Gastrocnemius medialis (tissue), 4 donors: ENCODE measurements around the gene PAFAH2. TPM values are rescaled to one million over a fixed set of nuclear protein-coding genes. Genes with fewer than 3 reads are reported as not detected.
A peak's percentile ranks its signal among the peaks of the same experiment; 100 is the strongest.

ENCODE experiments used
- ATAC-seq, 2 donors: fragments of 150-250 bp; one replicate each; pipeline ENCODE4 v1.9.1; 2016
- DNase-seq, 2 donors: peaks; one replicate each; pipeline ENCODE4 v3.0.0-alpha.2; 2019
- H3K27ac ChIP-seq, 4 donors: fragments of 200-600 bp; sonication (generic); 1 replicate in 1 of 4; 2 replicates in 3 of 4; pipeline ENCODE4 v1.5.1; 2016 to 2018; ENCODE audit warnings: mild to moderate bottlenecking in 2 of 4, moderate library complexity in 1 of 4
- H3K27me3 ChIP-seq, 3 donors: fragments of 200-600 bp; sonication (generic) in 2 of 3; 1 replicate in 1 of 3; 2 replicates in 2 of 3; pipeline versions ENCODE4 v1.5.1 to v1.6.0; 2016 to 2019; ENCODE audit warnings: mild to moderate bottlenecking in 1 of 3, moderate library complexity in 1 of 3
- H3K36me3 ChIP-seq, 2 donors: fragments of 200-600 bp; sonication (generic) in 1 of 2; one replicate each; pipeline ENCODE4 v1.5.1; 2017 to 2018
- H3K4me1 ChIP-seq, 2 donors: fragments of 200-600 bp; sonication (generic) in 1 of 2; one replicate each; pipeline ENCODE4 v1.5.1; 2016 to 2017; ENCODE audit warnings: mild to moderate bottlenecking in 2 of 2
- H3K4me3 ChIP-seq, 4 donors: fragments of 200-600 bp; sonication (generic) in 3 of 4; 1 replicate in 1 of 4; 2 replicates in 3 of 4; pipeline ENCODE4 v1.5.1; 2016 to 2019; ENCODE audit warnings: mild to moderate bottlenecking in 2 of 4
- H3K9me3 ChIP-seq, 3 donors: fragments of 200-600 bp; sonication (generic) in 2 of 3; 1 replicate in 1 of 3; 2 replicates in 2 of 3; pipeline ENCODE4 v1.5.1; 2016 to 2019
- POLR2A ChIP-seq, 2 donors: fragments of 450-650 bp; IDR thresholded peaks; one replicate each; pipeline ENCODE4 v1.6.1; 2017; ENCODE audit warnings: antibody characterized with exemption in 2 of 2, mild to moderate bottlenecking in 2 of 2, moderate library complexity in 2 of 2
- in situ Hi-C, 4 donors: fragments of 200-750 bp; cut with MboI; loops; one replicate each; pipeline versions ENCODE4 v1.15.0 to v1.8.0; 2017; ENCODE audit warnings: low sequenced_read_pairs in 4 of 4
- intact Hi-C: fragments of 100-400 bp; cut with DNase I; formaldehyde crosslinking; loops from one replicate; pipeline ENCODE4 v1.15.1; 2023; ENCODE audit warnings: low total_unique reads
- total RNA-seq, 4 donors: library from RNA; depleted of rRNA; stranded (reverse); fragments of >200 nt; gene quantifications; one replicate each; pipeline versions ENCODE4 v1.1.0 to v1.2.3, GENCODE V29; 2016
- TF ChIP-seq, protein P1 (sequence below), 5 experiments: fragments of 450-650 bp in 3 of 5; fragments of 200-600 bp in 2 of 5; sonication (generic) in 2 of 5; IDR thresholded peaks in 4 of 5; conservative IDR thresholded peaks in 1 of 5; 1 replicate in 4 of 5; 2 replicates in 1 of 5; pipeline ENCODE4 v1.5.1; 2016 to 2019; ENCODE audit warnings: antibody characterized with exemption in 5 of 5, mild to moderate bottlenecking in 3 of 5, moderate library complexity in 3 of 5

Gene PAFAH2
- total RNA-seq, 4 donors from 2014 or later: 9.0 to 35.5 (median 16.1) TPM

DNA sequence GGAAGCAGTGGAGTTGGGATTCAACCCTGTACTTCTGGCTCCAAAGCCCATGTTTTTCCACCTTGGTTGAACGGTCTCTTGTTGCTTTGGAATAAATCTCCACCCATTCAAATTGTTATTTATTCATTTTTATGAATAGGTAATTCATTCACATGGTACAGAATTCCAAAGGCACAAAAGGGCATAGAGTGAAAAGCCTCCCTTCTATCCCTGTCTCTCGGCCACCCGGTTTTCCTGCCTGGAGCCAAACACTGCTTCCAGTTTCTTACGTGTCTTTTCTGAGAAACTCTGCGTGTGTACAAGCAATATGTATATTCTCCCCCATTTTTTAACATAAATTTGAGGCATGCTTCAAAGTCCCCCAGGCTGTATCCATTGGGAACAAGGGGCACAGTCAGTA lies 27.7 kb upstream of the PAFAH2 start:
- TF ChIP-seq POLR2A (IDR thresholded peaks at IDR 0.05): no peak
- TF ChIP-seq, protein P1, sequence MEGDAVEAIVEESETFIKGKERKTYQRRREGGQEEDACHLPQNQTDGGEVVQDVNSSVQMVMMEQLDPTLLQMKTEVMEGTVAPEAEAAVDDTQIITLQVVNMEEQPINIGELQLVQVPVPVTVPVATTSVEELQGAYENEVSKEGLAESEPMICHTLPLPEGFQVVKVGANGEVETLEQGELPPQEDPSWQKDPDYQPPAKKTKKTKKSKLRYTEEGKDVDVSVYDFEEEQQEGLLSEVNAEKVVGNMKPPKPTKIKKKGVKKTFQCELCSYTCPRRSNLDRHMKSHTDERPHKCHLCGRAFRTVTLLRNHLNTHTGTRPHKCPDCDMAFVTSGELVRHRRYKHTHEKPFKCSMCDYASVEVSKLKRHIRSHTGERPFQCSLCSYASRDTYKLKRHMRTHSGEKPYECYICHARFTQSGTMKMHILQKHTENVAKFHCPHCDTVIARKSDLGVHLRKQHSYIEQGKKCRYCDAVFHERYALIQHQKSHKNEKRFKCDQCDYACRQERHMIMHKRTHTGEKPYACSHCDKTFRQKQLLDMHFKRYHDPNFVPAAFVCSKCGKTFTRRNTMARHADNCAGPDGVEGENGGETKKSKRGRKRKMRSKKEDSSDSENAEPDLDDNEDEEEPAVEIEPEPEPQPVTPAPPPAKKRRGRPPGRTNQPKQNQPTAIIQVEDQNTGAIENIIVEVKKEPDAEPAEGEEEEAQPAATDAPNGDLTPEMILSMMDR (IDR thresholded peaks at IDR 0.05 in 4 of 5, conservative IDR thresholded peaks at IDR 0.05 in 1 of 5): no peak
- Histone ChIP-seq H3K27me3 (no peaks in the 10 kb centered on the region), H3K27ac (peak overlapping the region in 2 of 4 donors; percentile 56 to 82)

DNA sequence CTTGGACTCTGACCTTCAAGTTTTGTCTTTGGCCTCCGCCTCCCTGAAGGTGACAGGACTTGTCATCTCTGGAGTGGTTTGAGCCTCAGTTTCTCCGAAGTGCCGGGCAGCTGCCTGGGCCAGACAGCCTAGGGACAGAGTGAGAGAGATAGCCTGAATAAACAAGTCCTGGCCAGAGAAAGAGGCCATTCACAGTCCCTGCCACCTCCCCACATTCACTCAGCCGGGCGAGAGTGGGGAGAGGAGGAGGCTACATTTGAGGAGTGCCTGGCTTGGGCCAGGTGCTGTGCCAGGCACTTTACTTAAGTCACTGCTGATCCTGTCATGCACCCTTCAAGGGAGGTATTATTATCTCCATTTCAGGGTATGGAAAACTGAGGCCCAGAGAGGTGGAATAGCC lies 27.2 kb upstream of the PAFAH2 start:
- in situ Hi-C loops: loop anchor here in 1 of 4 donors (25.0 kb wide), 1 partner anchor 137 kb away; the partner anchor contains the start of genes C1orf232, FAM110D, ZNF593 and ZNF593OS
- TF ChIP-seq, protein P1 (IDR thresholded peaks at IDR 0.05 in 4 of 5, conservative IDR thresholded peaks at IDR 0.05 in 1 of 5): no peak
- no peak for TF ChIP-seq POLR2A (IDR thresholded peaks at IDR 0.05)
- H3K4me1 ChIP-seq: peaks cover 21 to 44% of the 10 kb centered on the region in 2 donors

More for the DNA sequence above, 27.7 kb upstream of the PAFAH2 start:
- in situ Hi-C loops (loop anchor here in 1 of 4 donors (25.0 kb wide), 1 partner anchor 137 kb away; the partner anchor contains the start of genes C1orf232, FAM110D, ZNF593 and ZNF593OS), intact Hi-C loops (no loop called here)
- H3K36me3 ChIP-seq: no peaks in the 10 kb centered on the region
- H3K4me1 ChIP-seq: peaks cover 18 to 40% of the 10 kb centered on the region in 2 donors
- DNase-seq: no peak
- no peak for ATAC-seq
- no peak overlapping the region for H3K4me3 ChIP-seq
- H3K9me3 ChIP-seq: no peaks in the 10 kb centered on the region

DNA sequence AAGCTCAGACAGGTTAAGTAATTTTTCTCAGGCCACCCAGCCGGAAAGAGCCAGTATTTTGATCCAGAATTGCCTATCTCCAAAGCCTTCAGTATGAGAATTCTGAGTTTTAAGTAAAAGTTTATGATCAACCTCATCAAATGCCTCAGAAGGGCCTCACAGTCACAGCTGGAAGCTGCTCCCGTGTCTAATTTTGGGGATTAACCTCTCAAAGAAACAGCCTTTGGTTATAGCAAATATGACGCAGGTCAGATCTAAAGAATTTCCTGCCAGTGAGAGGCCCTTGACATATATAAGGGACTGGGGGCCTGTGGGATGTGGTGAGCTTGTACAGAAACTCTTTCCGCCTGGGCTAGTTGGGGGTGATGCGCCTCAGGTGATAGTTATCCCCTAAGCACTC lies 26.0 kb upstream of the PAFAH2 start:
- Histone ChIP-seq H3K36me3 (no peaks in the 10 kb centered on the region), H3K9me3 (no peaks in the 10 kb centered on the region), H3K27me3 (no peaks in the 10 kb centered on the region), H3K27ac (peak overlapping the region in 3 of 4 donors; percentile 30 to 82 (median 56)), H3K4me1 (peaks cover 22 to 50% of the 10 kb centered on the region in 2 donors), H3K4me3 (no peak overlapping the region)
- TF ChIP-seq, protein P1 (IDR thresholded peaks at IDR 0.05 in 4 of 5, conservative IDR thresholded peaks at IDR 0.05 in 1 of 5): no peak
- TF ChIP-seq POLR2A (IDR thresholded peaks at IDR 0.05): no peak
- intact Hi-C loops (no loop called here), in situ Hi-C loops (no loop called here)
- ATAC-seq: no peak
- DNase-seq: no peak

More for the DNA sequence above, 27.2 kb upstream of the PAFAH2 start:
- intact Hi-C loops: no loop called here
- H3K36me3 ChIP-seq: no peaks in the 10 kb centered on the region
- H3K27me3 ChIP-seq: no peaks in the 10 kb centered on the region
- no peak overlapping the region for H3K4me3 ChIP-seq
- H3K9me3 ChIP-seq: no peaks in the 10 kb centered on the region
- ATAC-seq: no peak
- DNase-seq: no peak
- H3K27ac ChIP-seq: peak overlapping the region in 3 of 4 donors; percentile 30 to 82 (median 56)

DNA sequence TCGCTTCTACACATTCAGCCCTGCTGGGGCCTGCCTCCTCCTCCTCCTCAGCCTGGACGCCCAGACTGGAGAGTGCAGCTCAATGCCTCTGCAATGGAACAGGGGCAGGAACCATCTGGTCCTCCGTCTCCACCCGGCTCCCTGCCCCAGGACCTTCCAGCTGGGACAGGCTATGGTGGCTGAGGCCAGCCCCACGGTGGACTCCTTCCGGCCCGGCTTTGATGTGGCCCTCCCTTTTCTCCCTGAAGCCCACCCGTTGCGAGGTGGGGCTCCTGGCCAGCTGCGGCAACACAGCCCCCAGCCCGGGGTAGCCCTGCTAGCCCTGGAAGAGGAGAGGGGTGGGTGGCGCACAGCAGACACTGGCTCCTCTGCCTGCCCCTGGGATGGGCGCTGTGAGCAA lies 25.1 kb upstream of the PAFAH2 start:
- no peak for DNase-seq
- in situ Hi-C loops: no loop called here
- TF ChIP-seq, protein P1 (IDR thresholded peaks at IDR 0.05 in 4 of 5, conservative IDR thresholded peaks at IDR 0.05 in 1 of 5): no peak
- Histone ChIP-seq H3K27ac (peak overlapping the region; percentile 74 to 82 (median 78)), H3K36me3 (no peaks in the 10 kb centered on the region), H3K4me1 (peaks cover 22 to 50% of the 10 kb centered on the region in 2 donors), H3K27me3 (no peaks in the 10 kb centered on the region), H3K4me3 (no peak overlapping the region), H3K9me3 (no peaks in the 10 kb centered on the region)
- intact Hi-C loops: no loop called here
- peak in 1 of 2 donors; percentile 10 for ATAC-seq

DNA sequence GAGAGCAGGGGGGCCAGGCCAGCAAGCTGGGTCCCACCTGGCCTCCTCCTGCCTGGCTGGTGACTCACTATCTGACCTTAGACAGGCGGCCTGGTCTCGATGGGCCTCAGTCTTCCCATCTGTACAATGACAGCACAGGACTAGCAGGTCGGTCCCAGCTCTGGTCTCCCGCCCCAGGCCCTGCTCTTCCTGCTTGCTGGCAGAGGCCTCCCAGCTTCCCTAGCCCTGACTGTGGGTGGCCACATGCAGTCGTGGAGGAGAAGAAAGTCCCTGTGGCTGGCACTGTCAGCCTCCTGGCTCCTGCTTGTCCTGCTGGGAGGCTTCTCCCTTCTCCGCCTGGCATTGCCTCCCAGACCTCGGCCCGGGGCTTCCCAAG lies 24.5 kb upstream of the PAFAH2 start:
- in situ Hi-C loops: no loop called here
- ATAC-seq (peak in 1 of 2 donors; percentile 15), DNase-seq (no peak)
- H3K27ac ChIP-seq: peak overlapping the region; percentile 74 to 82 (median 78)
- H3K9me3 ChIP-seq: no peaks in the 10 kb centered on the region
- H3K4me3 ChIP-seq: no peak overlapping the region
- H3K36me3 ChIP-seq: no peaks in the 10 kb centered on the region
- peaks cover 22 to 56% of the 10 kb centered on the region in 2 donors for H3K4me1 ChIP-seq
- H3K27me3 ChIP-seq: no peaks in the 10 kb centered on the region
- TF ChIP-seq, protein P1 (IDR thresholded peaks at IDR 0.05 in 4 of 5, conservative IDR thresholded peaks at IDR 0.05 in 1 of 5): no peak
- no peak for TF ChIP-seq POLR2A (IDR thresholded peaks at IDR 0.05)
- intact Hi-C loops: no loop called here
